Suppressor macrophage (primary cell): Measurements from ENCODE around the gene ZCCHC8.
A peak's percentile ranks its signal among the peaks of the same experiment; 100 is the strongest.

Experiments used
- DNase-seq, 4 experiments: peaks; one replicate each; pipeline ENCODE4 v3.0.0-alpha.2; 2020 to 2022

Gene ZCCHC8

GRCh38 chr12:122422730-122423257, 77.9 kb downstream of the ZCCHC8 start:
- peak; percentile 26 to 34 (median 28) for DNase-seq

- DNase-seq: peak; percentile 76 to 93 (median 85)
Observed at GRCh38 chr12:122421821-122422729, 78.7 kb downstream of the ZCCHC8 start, which contains the start of gene CLIP1. Gene CLIP1, minus strand, starts transcription at chr12:122422669. Its CDS starts 42,217 bp downstream, at chr12:122380452.
